HG03039 (cell line): ENCODE data around the gene FBXO10.

Experiments used
- ATAC-seq: cut with Tn5 transposase; IDR thresholded peaks from one replicate; pipeline ENCODE4 v1.9.1; 2021; ENCODE audit warnings: mild to moderate bottlenecking, moderate library complexity; ENCODE audit not compliant: unreplicated experiment

The FBXO10 gene

GRCh38 chr9:37592108-37592951 lies 16.1 kb upstream of the FBXO10 start, which contains the start of gene TOMM5:
TSS of gene TOMM5 (minus strand) at chr9:37592597. CDS start at chr9:37592532, 65 bp downstream.
- ATAC-seq = peak; percentile 77

- no peak for ATAC-seq
Measured at GRCh38 chr9:37587521-37587920, 11.3 kb upstream of the FBXO10 start.

- no peak for ATAC-seq
Measured at GRCh38 chr9:37583522-37584121, 7.4 kb upstream of the FBXO10 start.

DNA sequence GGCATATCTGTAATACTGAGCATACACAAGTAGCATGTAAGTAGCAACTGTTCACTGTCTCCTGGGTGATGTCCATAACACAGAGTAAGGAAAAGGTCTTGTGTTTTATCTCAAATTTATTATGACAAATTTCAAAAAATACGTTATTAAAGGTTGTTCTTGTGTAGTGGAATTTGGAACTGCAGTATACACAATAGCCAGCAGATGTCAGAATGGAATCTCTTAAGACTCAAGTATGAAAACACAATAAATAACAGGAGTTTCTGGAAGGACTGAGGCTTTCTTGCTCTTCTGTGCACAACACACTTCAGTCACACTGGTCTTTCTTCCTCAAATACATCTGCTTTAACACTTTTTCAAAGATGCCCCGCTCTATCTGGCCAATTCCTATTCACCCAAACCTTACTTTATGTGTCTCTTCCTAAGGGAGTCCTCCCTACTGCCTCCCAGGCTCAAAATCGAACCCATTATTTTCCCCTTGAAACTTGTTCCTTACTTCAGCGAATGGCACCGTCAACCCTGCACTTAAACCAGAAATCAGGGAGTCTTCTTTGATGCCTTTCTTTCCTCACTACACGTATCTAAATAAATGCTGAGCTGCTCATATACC lies 6.5 kb upstream of the FBXO10 start:
- ATAC-seq = no peak

- ATAC-seq = peak; percentile 40
Measured at GRCh38 chr9:37575511-37575914, 667 bp downstream of the FBXO10 start.

- no peak for ATAC-seq
Measured at GRCh38 chr9:37575001-37575400, 1.2 kb downstream of the FBXO10 start.

DNA sequence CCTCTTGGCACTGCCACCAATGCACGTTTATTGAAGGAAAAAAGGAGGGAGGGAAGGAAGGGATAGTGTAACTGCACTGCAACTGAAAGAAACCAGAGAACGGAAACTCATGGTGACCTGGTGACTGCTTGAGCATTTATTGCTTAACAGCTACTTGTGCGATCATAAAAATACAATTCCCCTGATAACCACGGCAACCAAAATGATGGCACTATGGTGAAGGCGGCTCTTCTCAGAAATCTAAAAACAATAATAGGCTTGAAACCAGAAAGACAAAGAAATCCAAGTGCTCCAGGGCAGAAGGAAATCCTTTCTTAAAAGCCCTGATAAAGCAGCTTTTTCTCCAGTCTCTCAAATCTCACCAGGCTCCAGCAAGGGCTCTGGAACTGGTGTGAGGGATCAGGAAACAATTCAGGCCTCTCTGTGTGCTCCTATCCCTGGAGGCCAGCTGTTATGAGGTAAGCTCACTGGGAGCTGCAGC lies 1.9 kb downstream of the FBXO10 start:
- no peak for ATAC-seq

GRCh38 chr9:37571282-37571681 lies 4.9 kb downstream of the FBXO10 start:
- no peak for ATAC-seq

DNA sequence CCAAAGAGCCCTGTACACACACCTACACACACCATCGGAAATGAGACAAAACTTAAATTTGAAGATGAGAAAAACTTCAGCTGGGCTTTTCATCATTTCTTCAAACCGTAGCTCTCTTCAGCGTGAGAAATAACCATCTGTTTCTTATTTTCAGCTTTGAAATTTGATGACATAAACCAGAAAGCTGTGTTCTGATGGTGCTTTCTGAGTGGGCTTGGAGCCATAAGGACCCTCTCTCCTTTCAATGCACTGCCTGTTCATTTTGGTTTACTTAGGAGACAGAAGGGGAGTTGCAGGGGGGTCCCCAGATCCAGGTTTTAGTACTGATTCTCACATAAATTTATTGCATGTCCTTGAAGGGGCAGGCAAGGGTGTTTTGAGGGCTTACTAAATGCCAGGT lies 9.5 kb downstream of the FBXO10 start:
- ATAC-seq = no peak

DNA sequence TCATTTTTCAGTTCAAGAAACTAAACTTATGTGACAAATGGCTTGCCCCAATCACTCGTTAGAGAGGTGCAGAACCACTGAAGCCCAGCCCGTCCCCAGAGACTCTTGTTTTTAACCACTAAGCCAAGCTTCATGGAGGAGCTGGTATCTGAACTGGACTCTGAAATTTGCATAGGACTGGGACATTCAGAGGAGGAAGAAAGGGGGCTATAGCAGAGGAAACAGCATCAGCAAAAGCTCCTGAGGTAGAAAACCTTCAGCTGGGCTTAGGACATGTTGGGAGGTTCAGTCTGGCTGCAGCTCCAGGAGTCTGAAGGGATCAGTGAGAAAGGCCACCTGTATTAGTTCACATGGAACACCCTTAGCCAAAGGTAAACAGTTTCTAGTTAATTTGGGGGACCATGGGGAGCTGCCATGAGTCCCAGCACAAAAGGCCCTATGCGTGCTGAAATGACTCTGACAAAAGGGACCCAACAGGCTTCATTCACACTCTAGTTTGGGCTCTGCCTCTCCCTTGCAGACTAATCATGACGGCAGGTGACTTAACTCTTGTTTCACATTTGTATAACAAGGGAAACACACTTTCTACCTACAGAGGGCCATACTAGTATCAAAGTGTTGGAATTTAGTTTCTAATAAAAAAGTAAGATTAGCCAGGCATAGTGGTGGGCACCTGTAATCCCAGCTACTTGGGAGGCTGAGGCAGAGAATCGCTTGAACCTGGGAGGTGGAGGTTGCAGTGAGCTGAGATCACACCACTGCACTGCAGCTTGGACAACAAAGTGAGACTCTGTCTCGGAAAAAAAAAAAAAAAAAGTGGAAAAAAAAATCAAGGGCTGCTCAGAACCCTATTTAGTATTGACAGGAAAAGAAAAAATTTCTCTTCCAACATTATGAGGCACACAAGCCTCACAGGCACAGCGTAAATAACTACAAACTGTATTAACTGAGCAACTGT lies 10.2 kb downstream of the FBXO10 start:
- ATAC-seq = peak; percentile 69

- no peak for ATAC-seq
Measured at GRCh38 chr9:37564916-37565315, 11.3 kb downstream of the FBXO10 start.

- no peak for ATAC-seq
Measured at GRCh38 chr9:37563806-37564513, 12.2 kb downstream of the FBXO10 start.

GRCh38 chr9:37562826-37563225 lies 13.4 kb downstream of the FBXO10 start:
- ATAC-seq = no peak

- no peak for ATAC-seq
Measured at GRCh38 chr9:37561682-37562081, 14.5 kb downstream of the FBXO10 start.

DNA sequence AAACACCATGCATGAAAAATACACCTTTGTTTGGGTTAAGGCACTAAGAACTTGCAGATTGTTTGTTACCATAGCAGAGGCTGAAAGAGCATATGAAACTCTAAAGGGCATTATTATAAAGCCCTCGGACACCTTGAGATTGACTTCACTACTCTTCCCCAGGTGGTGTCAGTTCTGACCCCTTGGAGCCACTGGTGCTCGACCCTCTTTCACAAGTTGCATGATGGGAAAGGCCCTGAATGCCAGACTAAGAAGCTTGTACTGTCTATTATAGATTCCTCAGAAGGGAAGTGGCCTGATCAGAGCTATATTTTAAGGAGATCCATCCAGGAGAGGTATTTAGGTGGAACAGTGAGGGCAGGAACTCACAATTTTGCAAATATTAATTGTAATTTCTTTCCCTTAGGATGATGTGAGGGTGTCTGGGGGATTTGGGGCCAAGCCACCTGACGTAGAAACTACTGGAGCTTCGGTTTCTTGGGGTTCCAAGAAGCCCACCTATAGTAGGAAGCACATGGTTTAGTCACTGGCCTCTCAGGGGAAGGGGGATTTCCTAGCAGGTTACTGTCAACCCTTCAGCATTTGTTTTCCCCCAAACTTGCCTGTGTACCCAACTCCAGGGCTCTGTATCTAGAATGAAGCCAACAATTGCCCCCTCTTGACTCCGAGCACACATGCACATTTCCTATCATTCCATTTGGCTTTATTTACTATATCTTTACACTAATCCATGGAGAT lies 16.2 kb downstream of the FBXO10 start:
- ATAC-seq = no peak

GRCh38 chr9:37559125-37559524 lies 17.1 kb downstream of the FBXO10 start:
- ATAC-seq = no peak

- no peak for ATAC-seq
Measured at GRCh38 chr9:37555786-37556185, 20.4 kb downstream of the FBXO10 start.

- no peak for ATAC-seq
Measured at GRCh38 chr9:37554318-37554717, 21.9 kb downstream of the FBXO10 start.

DNA sequence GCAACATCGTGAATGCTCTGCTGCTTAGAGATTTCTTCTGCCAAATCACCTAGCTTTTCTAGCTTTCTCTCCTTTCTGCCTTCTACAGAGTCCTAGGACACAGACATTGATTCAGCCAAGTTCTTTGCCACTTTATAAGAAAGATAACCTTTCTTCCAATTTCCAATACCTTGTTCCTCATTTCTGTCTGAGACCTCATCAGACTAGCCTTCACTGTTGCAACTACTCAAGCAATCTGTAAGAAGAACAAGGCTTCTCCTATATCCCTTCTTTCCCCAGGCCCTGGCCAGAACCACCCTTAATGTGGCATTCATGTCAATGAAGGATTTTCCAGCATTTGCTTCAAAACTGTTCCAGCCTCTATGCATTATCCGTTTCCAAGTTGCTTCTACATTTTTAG lies 24.3 kb downstream of the FBXO10 start:
- ATAC-seq = no peak
